NCI-H2171 (cell line): Measurements from ENCODE around the gene PSMB9.

ENCODE experiments used
- DNase-seq: peaks from one replicate; lab custom pipeline; 2025; lab: John Stamatoyannopoulos, UW

PSMB9 gene

GRCh38 chr6:32840604-32841246 lies 13.3 kb upstream of the PSMB9 start:
- no peak for DNase-seq

GRCh38 chr6:32842021-32842650 lies 11.9 kb upstream of the PSMB9 start:
- DNase-seq = no peak

- no peak for DNase-seq
Observed at GRCh38 chr6:32842690-32843089, 11.3 kb upstream of the PSMB9 start.

- DNase-seq = no peak
Observed at GRCh38 chr6:32843331-32843978, 10.5 kb upstream of the PSMB9 start.

- peak; percentile 93 for DNase-seq
Observed at GRCh38 chr6:32843979-32844838, 9.8 kb upstream of the PSMB9 start, which contains the start of gene PSMB8. Gene PSMB8 (minus strand): TSS chr6:32844047. CDS start chr6:32843996, 51 bp downstream.

GRCh38 chr6:32844839-32845383 lies 9.1 kb upstream of the PSMB9 start:
- DNase-seq = no peak

- DNase-seq = no peak
Observed at GRCh38 chr6:32845384-32845884, 8.6 kb upstream of the PSMB9 start.

GRCh38 chr6:32847004-32847403 lies 7.0 kb upstream of the PSMB9 start:
- no peak for DNase-seq

GRCh38 chr6:32847795-32848194 lies 6.2 kb upstream of the PSMB9 start:
- DNase-seq = no peak

- DNase-seq = no peak
Observed at GRCh38 chr6:32849126-32849525, 4.9 kb upstream of the PSMB9 start.

GRCh38 chr6:32851025-32851424 lies 3.0 kb upstream of the PSMB9 start:
- DNase-seq = no peak

- DNase-seq = no peak
Observed at GRCh38 chr6:32852018-32852843, 1.8 kb upstream of the PSMB9 start.

- no peak for DNase-seq
Observed at GRCh38 chr6:32852844-32853540, 1.0 kb upstream of the PSMB9 start.

GRCh38 chr6:32854376-32855178 lies 585 bp downstream of the PSMB9 start:
- DNase-seq = no peak

GRCh38 chr6:32855467-32856174 lies 1.6 kb downstream of the PSMB9 start:
- DNase-seq = no peak

GRCh38 chr6:32857156-32857891 lies 3.3 kb downstream of the PSMB9 start:
- DNase-seq = no peak

GRCh38 chr6:32858194-32858593 lies 4.2 kb downstream of the PSMB9 start:
- no peak for DNase-seq

- DNase-seq = no peak
Observed at GRCh38 chr6:32860674-32861073, 6.7 kb downstream of the PSMB9 start.
